IPS-15b (cell line): Measurements from ENCODE around the gene TNRC6A.
"Not testable (repeated sequence)": the region's sequence is repeated elsewhere in the genome, so short reads cannot be mapped to it uniquely, and the experiment has no call there.

ENCODE experiments used
- H3K27me3 ChIP-seq: one replicate; pipeline ENCODE4 v1.6.1; 2013; ENCODE audit warnings: low read length; ENCODE audit not compliant: control insufficient read depth, insufficient read depth
- H3K36me3 ChIP-seq: one replicate; pipeline ENCODE4 v1.6.1; 2013; ENCODE audit warnings: low read length; ENCODE audit not compliant: control insufficient read depth, insufficient read depth
- H3K4me1 ChIP-seq: one replicate; pipeline ENCODE4 v1.6.1; 2013; ENCODE audit warnings: mild to moderate bottlenecking, low read length; ENCODE audit not compliant: control insufficient read depth, insufficient read depth
- H3K4me3 ChIP-seq: one replicate; pipeline ENCODE4 v1.5.1; 2013; ENCODE audit warnings: low read depth, low read length
- H3K9ac ChIP-seq: one replicate; pipeline ENCODE4 v1.6.1; 2013; ENCODE audit warnings: low read depth, mild to moderate bottlenecking, low read length
- H3K9me3 ChIP-seq: one replicate; pipeline ENCODE4 v1.6.1; 2013; ENCODE audit warnings: mild to moderate bottlenecking, low read length; ENCODE audit not compliant: control insufficient read depth, insufficient read depth

TNRC6A gene

GRCh38 chr16:24839347-24839972, 110.0 kb downstream of the TNRC6A start:
- Histone ChIP-seq H3K9ac (no peak overlapping the region), H3K4me3 (no peak overlapping the region), H3K36me3 (no peaks in the 10 kb centered on the region), H3K4me1 (no peaks in the 10 kb centered on the region), H3K27me3 (no peaks in the 10 kb centered on the region), H3K9me3 (no peaks in the 10 kb centered on the region)

DNA sequence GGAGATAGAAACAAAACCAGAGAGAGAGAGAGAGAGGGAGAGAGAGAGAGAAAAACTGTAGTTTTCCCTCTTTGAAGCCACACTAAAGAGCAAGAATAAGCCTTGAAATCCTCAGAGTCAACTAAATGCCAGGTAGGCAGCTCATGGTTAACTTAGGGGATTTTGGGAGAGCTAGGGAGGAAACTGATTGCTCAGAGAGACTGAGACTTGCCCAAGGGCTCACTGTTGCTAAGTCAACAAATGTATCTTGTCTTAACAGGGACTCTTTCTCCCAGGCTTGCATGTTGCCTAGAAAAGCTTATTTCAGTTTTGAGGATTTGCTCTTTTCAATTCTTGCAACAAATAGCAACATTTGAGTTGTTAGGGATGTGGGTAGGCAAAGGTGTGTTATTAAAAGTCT, 111.8 kb downstream of the TNRC6A start:
- Histone ChIP-seq H3K27me3 (no peaks in the 10 kb centered on the region), H3K9ac (no peak overlapping the region), H3K9me3 (no peaks in the 10 kb centered on the region), H3K4me3 (no peak overlapping the region), H3K36me3 (no peaks in the 10 kb centered on the region), H3K4me1 (no peaks in the 10 kb centered on the region)

DNA sequence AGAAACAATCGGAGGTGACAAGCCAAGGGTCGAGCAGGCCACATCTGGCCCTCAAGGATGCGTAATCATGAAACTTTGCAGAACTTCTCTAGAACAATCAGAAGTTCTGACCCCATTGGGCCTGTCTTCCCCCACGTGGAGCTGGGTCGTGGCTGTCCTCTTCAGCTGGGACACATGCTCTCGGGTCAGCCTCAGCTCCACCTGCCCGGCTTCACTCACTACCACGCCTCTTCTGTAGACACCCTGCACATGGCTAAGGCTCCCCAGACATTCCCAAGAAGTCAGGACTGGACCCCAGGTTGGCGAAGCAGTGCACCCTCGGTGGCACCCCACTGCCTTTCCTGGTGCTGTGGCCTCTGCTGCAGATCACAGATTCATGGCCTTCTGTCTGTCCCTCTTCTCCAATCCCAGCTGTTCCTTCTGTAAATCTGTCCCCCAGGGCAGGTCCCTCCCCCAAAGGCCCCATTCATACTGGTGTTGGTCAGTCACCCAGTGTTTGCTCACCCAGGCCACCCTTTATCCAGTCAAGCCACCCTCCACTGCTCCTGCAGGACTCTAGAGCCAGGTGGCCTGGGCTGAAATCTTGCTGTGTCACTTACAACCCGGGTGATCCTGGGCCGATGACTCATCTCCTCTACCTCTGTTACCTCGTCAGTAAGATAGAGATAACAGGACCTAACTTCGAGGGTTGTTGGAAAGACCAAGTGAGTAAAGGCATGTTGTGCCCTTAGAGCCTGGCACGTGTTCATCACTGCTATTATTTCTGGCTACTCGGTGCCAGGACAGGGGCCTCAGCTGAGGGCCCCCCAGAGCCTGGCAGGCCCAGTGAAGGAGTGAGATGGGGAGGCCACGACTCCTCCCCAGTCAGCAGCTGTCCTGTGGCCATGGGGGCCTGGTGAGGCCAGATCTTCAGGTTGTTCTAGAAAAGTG, 114.9 kb downstream of the TNRC6A start:
- Histone ChIP-seq H3K4me3 (no peak overlapping the region), H3K9ac (no peak overlapping the region), H3K36me3 (no peaks in the 10 kb centered on the region), H3K9me3 (no peaks in the 10 kb centered on the region), H3K4me1 (no peaks in the 10 kb centered on the region), H3K27me3 (no peaks in the 10 kb centered on the region)

- not testable (repeated sequence) for H3K36me3 ChIP-seq, H3K9me3 ChIP-seq, H3K9ac ChIP-seq, H3K4me1 ChIP-seq, H3K4me3 ChIP-seq, H3K27me3 ChIP-seq
These were observed 115.5 kb downstream of the TNRC6A start for GRCh38 chr16:24845031-24845365.

DNA sequence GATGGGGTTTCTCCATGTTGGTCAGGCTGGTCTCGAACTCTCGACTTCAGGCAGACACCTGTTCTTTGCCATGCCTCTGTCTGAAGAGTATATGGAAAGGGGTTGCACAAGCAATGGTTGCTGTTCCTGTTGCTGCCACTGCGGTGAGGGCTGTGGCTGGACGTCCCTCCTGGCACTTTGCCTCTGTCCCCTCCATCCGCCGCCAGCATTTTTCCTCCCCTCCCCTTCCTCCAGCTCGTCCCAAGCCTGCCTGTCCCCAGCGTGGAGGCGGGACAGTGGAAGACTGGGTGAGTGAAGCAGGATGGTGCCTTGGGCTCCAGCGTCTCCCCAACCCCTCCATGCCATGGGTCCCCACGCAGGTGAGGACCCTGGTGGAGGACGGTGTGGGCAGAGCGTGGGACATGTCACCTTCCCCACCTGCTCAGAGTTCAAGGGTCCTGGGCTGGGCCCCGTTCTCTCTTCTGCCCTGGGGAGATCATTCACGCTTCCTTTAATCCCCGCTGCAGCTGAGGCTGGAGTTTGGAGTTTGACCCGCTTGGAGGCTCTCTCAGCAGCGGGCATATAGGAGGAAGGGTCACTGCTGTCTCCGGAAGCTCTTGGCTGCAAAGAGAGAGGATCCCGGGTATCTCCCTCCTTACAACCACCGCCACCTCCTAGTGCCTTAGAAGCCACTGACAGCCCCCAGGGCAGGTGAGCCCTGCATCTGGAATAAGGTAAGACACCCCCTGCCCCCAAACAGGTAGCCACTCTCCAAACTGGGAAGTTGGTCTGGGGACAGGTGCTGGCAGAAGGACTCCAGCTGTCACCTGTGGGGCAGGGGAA, 116.5 kb downstream of the TNRC6A start, which contains the start of gene SLC5A11:
Gene SLC5A11 (plus strand): TSS at position 238 of the 822 bp plus-strand sequence. CDS start 12,681 bp downstream, outside the sequence.
- Histone ChIP-seq H3K4me1 (no peaks in the 10 kb centered on the region), H3K9ac (no peak within 1 kb of the TSS), H3K27me3 (no peaks in the 10 kb centered on the region), H3K4me3 (no peak within 1 kb of the TSS), H3K36me3 (no peaks in the 10 kb centered on the region), H3K9me3 (no peaks in the 10 kb centered on the region)

GRCh38 chr16:24846548-24847357, 117.3 kb downstream of the TNRC6A start:
- H3K9me3 ChIP-seq = no peaks in the 10 kb centered on the region
- no peaks in the 10 kb centered on the region for H3K4me1 ChIP-seq
- H3K9ac ChIP-seq = no peak overlapping the region
- no peaks in the 10 kb centered on the region for H3K27me3 ChIP-seq
- H3K36me3 ChIP-seq = no peaks in the 10 kb centered on the region
- H3K4me3 ChIP-seq = no peak overlapping the region

DNA sequence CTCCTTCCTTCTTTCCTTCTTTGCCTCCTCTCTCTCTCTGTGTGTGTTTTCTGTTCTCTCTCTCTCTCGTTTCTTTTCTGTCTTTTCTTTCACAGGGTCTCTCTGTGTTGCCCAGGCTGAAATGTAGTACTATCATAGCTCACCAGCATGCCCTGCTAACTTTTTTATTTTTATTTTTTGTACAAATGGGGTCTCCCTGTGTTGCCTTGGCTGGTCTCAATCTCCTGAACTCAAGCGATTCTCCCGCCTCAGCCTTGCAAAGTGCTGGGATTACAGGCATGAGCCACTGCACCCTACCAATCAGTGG, 117.9 kb downstream of the TNRC6A start:
- no peaks in the 10 kb centered on the region for H3K4me1 ChIP-seq
- no peaks in the 10 kb centered on the region for H3K36me3 ChIP-seq

DNA sequence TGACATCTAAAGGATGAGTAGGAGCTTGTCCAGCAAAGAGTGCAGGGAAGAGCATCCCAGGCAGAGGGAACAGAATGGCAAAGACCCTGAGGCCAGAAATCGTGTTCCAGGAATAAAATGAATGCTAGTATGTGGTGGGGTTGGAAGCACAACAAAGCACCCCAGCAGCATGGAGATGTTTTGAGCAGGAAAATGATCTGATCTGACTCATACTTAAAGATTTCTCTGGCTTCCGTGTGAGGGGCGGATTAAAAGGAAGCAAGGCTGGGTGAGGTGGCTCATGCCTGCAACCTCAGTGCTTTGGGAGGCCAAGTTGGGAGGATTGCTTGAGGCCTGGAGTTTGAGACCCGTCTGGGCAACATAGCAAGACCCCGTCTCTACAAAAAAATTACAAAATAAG, 118.6 kb downstream of the TNRC6A start:
- Histone ChIP-seq H3K9ac (no peak overlapping the region), H3K36me3 (no peaks in the 10 kb centered on the region), H3K4me3 (no peak overlapping the region), H3K4me1 (no peaks in the 10 kb centered on the region), H3K27me3 (no peaks in the 10 kb centered on the region), H3K9me3 (no peaks in the 10 kb centered on the region)

More for the DNA sequence above, 117.9 kb downstream of the TNRC6A start:
- Histone ChIP-seq H3K27me3 (no peaks in the 10 kb centered on the region), H3K9ac (no peak overlapping the region), H3K4me3 (no peak overlapping the region), H3K9me3 (no peaks in the 10 kb centered on the region)

DNA sequence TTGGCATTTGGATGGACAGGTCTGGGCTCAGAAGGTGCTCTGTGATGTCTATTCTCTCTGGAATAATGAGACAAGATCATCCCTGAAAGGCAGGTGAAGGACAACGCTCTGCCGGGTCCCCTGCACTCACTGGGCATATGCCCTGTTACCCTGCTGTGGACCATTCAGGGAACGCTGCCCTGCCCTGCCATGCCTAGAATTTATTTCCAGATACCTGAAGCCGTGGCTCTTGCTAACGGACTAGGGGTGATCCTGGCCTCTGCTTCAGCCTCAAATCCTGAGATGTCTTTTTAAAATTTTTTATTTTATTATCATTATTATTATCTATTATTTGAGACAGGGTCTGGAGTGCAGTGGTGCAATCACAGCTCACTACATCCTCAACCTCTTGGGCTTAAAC, 120.2 kb downstream of the TNRC6A start:
- Histone ChIP-seq H3K27me3 (no peaks in the 10 kb centered on the region), H3K4me1 (no peaks in the 10 kb centered on the region), H3K9me3 (no peaks in the 10 kb centered on the region), H3K4me3 (no peak overlapping the region), H3K36me3 (no peaks in the 10 kb centered on the region), H3K9ac (no peak overlapping the region)

DNA sequence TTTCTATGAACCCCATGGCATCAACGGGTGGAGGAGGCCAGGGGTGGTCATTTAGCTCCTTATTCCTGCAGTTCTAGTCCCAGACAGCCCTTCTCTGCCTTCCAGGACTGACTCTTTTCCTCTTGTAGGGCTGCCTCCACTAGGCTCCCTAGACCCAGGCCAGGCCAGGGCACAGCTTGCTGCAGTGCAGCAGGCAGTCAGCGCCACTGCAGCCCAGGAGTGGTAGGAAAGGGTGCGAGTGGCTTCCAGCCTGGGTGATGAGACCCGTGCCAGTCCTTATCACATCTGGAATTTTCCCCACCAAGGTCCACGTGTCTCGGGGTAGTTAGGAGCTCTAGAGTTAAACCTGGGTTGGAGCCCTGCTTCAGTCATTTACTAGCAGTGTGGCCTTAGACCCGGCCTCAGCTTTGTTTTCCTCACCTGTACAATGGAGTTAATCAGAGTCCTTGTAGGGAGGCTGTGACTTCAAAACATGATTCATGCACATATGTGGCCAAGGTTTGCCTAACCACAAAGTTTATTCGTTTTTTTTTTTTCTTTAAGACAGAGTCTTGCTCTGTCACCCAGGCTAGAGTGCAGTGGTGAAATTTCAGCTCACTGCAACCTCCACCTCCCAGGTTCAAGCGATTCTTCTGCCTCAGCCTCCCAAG, 121.0 kb downstream of the TNRC6A start:
- no peak overlapping the region for H3K9ac ChIP-seq

DNA sequence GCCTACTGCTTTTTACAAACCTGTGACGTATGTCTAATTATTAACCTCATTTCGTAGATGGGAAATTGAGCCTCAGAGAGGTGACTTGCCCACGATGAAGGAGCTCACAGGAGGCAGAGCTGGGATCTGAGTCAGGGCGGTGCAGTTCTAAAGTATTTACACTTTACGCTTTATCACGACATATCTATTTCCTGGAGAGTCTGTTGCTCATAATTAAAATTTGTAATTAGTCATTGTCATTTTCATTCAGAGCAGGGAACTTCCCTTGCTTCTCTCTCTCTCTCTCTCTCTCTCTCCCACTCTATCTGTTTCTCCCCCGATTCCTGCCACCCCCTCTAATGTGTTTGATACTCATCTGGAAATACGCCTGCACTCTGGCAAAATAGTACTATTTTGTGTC, 122.2 kb downstream of the TNRC6A start:
- Histone ChIP-seq H3K36me3 (no peaks in the 10 kb centered on the region), H3K4me3 (no peak overlapping the region), H3K27me3 (no peaks in the 10 kb centered on the region), H3K9me3 (no peaks in the 10 kb centered on the region), H3K4me1 (no peaks in the 10 kb centered on the region), H3K9ac (no peak overlapping the region)

More for the DNA sequence above, 121.0 kb downstream of the TNRC6A start:
- Histone ChIP-seq H3K27me3 (no peaks in the 10 kb centered on the region), H3K4me1 (no peaks in the 10 kb centered on the region), H3K9me3 (no peaks in the 10 kb centered on the region), H3K4me3 (no peak overlapping the region), H3K36me3 (no peaks in the 10 kb centered on the region)
